Activated naive CD4-positive, alpha-beta T cell (primary cell): ENCODE data around the gene CYP11A1.

Experiments used
- DNase-seq, 4 experiments: peaks; one replicate each; lab custom pipeline; 2025; lab: John Stamatoyannopoulos, UW

Gene CYP11A1

GRCh38 chr15:74322558-74323180, 44.8 kb downstream of the CYP11A1 start:
- DNase-seq = peak; percentile 7 to 41 (median 22)

GRCh38 chr15:74320352-74321247, 46.8 kb downstream of the CYP11A1 start:
- DNase-seq = peak in 2 of 4 experiments; percentile 13 to 35

- no peak for DNase-seq
These were observed 47.7 kb downstream of the CYP11A1 start for GRCh38 chr15:74319596-74320351.

GRCh38 chr15:74319138-74319460, 48.3 kb downstream of the CYP11A1 start:
- DNase-seq = no peak

- no peak for DNase-seq
These were observed 48.9 kb downstream of the CYP11A1 start for GRCh38 chr15:74318376-74319137.

- no peak for DNase-seq
These were observed 49.5 kb downstream of the CYP11A1 start for GRCh38 chr15:74317820-74318375.

GRCh38 chr15:74316141-74316540, 51.3 kb downstream of the CYP11A1 start:
- no peak for DNase-seq

GRCh38 chr15:74315626-74316025, 51.8 kb downstream of the CYP11A1 start:
- no peak for DNase-seq

- no peak for DNase-seq
These were observed 52.5 kb downstream of the CYP11A1 start for GRCh38 chr15:74314795-74315438.

GRCh38 chr15:74313889-74314288, 53.6 kb downstream of the CYP11A1 start:
- no peak for DNase-seq

GRCh38 chr15:74312445-74313007, 54.9 kb downstream of the CYP11A1 start:
- no peak for DNase-seq

- DNase-seq = no peak
These were observed 55.6 kb downstream of the CYP11A1 start for GRCh38 chr15:74311734-74312444.

- DNase-seq = no peak
These were observed 59.3 kb downstream of the CYP11A1 start for GRCh38 chr15:74307827-74308811.

GRCh38 chr15:74306781-74307217, 60.6 kb downstream of the CYP11A1 start:
- DNase-seq = no peak

GRCh38 chr15:74305687-74306086, 61.8 kb downstream of the CYP11A1 start:
- no peak for DNase-seq

GRCh38 chr15:74304431-74304830, 63.0 kb downstream of the CYP11A1 start:
- DNase-seq = no peak

- DNase-seq = no peak
These were observed 63.6 kb downstream of the CYP11A1 start for GRCh38 chr15:74303741-74304309.

- DNase-seq = peak in 3 of 4 experiments; percentile 4 to 15 (median 13)
These were observed 64.6 kb downstream of the CYP11A1 start for GRCh38 chr15:74302821-74303359.
